ENCODE results near the gene MFN2. TPM values are rescaled to one million over a fixed set of nuclear protein-coding genes. Genes with fewer than 3 reads are reported as not detected.

MFN2 gene
- polyA plus RNA-seq, 1 experiment, result 62.5 TPM

DNA sequence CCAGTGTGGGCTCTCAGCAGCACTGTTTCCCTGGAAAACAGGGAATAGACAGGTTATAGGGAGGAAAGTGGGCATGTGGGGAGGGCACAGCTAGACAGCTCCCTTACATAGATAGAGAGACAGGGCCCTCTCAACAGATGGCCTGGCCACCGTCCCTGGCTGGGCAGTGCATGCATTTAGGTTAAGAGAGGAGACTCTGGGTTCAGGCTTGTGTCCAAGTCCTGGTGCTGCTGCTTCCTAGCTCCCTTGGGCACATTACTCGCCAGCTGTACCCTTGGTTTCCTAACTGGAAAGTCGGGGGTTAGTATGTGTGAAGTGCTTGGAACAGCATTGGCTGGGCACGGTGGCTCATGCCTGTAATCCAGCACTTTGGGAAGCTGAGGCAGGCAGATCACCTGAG is 36.6 kb upstream of the MFN2 start:
- H3K36me3 ChIP-seq (ENCODE audit: control insufficient read depth, insufficient read depth, low read length), result peaks cover 27% of the 10 kb centered on the region
- no peak for DNase-seq (ENCODE audit: low read depth)
- H3K27me3 ChIP-seq (ENCODE audit: control insufficient read depth, insufficient read depth, low read length), result no peaks in the 10 kb centered on the region
- POLR2A ChIA-PET, result no interaction called here
- H3K4me3 ChIP-seq (ENCODE audit: low read depth, low read length), result no peak overlapping the region
- TF ChIP-seq, protein P1, sequence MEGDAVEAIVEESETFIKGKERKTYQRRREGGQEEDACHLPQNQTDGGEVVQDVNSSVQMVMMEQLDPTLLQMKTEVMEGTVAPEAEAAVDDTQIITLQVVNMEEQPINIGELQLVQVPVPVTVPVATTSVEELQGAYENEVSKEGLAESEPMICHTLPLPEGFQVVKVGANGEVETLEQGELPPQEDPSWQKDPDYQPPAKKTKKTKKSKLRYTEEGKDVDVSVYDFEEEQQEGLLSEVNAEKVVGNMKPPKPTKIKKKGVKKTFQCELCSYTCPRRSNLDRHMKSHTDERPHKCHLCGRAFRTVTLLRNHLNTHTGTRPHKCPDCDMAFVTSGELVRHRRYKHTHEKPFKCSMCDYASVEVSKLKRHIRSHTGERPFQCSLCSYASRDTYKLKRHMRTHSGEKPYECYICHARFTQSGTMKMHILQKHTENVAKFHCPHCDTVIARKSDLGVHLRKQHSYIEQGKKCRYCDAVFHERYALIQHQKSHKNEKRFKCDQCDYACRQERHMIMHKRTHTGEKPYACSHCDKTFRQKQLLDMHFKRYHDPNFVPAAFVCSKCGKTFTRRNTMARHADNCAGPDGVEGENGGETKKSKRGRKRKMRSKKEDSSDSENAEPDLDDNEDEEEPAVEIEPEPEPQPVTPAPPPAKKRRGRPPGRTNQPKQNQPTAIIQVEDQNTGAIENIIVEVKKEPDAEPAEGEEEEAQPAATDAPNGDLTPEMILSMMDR (IDR thresholded peaks at IDR 0.05; ENCODE audit: insufficient read depth, low read depth, low read length), result no peak
- CTCF ChIA-PET, result no interaction called here

DNA sequence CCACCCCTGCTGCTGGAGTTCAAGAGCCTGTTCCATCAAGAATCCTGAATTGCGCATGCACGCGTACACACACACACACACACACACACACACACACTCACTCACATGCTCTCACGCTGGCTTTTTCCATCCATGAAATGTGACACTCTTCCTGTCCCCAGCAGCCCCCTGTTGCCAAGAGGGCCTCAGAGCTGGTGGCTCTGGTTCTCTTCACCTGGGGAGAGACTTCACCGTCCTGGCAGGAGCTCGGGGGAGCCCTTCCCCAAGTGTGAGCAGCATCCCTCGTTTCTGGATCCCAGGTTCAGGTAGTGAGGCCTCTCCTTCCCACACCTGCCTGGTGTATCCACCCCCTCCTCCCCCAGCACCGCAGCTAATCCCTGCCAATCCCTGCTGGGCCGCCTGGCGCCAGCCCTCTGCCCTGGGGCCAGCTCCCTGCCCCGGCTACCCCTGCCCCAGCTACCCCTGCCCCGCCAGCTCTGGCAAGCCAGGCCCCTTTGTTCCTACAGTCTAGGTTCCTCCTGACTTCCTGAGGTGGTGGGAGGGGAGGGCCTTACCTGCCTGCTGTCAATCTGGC is 35.8 kb upstream of the MFN2 start:
- CTCF ChIA-PET, result no interaction called here
- H3K36me3 ChIP-seq (ENCODE audit: control insufficient read depth, insufficient read depth, low read length), result peaks cover 33% of the 10 kb centered on the region
- DNase-seq (ENCODE audit: low read depth), result no peak
- H3K4me3 ChIP-seq (ENCODE audit: low read depth, low read length), result no peak overlapping the region
- POLR2A ChIA-PET, result interaction anchor here (0.7 kb wide), 1 partner anchor 73 kb away, joined by 9 read pairs; no protein-coding TSS in a partner anchor
- TF ChIP-seq, protein P1 (IDR thresholded peaks at IDR 0.05; ENCODE audit: insufficient read depth, low read depth, low read length), result no peak
- no peaks in the 10 kb centered on the region for H3K27me3 ChIP-seq (ENCODE audit: control insufficient read depth, insufficient read depth, low read length)

DNA sequence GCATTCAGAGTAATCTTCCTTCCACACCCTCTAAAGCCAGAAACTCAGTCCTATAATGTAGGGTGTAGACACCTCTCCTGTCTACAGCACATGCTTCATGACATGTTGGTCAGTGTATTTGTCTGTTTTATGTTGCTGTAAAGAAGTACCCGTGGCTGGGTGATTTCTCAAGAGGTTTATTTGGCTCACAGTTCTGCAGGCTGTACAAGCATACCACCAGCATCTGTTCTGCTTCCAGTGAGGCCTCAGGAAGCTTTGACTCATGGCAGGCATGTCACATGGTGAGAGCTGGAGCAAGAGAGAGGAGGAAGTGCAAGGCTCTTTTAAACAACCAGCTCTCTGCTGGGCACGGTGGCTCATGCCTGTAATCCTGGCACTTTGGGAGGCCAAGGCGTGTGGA is 33.6 kb upstream of the MFN2 start:
- no peak overlapping the region for H3K4me3 ChIP-seq (ENCODE audit: low read depth, low read length)
- TF ChIP-seq, protein P1 (IDR thresholded peaks at IDR 0.05; ENCODE audit: insufficient read depth, low read depth, low read length), result no peak
- peaks cover 44% of the 10 kb centered on the region for H3K36me3 ChIP-seq (ENCODE audit: control insufficient read depth, insufficient read depth, low read length)
- POLR2A ChIA-PET, result no interaction called here
- H3K27me3 ChIP-seq (ENCODE audit: control insufficient read depth, insufficient read depth, low read length), result no peaks in the 10 kb centered on the region
- no peak for DNase-seq (ENCODE audit: low read depth)
- CTCF ChIA-PET, result interaction anchor here (1.7 kb wide), 1 partner anchor 19 kb away, joined by 3 read pairs; no protein-coding TSS in a partner anchor

DNA sequence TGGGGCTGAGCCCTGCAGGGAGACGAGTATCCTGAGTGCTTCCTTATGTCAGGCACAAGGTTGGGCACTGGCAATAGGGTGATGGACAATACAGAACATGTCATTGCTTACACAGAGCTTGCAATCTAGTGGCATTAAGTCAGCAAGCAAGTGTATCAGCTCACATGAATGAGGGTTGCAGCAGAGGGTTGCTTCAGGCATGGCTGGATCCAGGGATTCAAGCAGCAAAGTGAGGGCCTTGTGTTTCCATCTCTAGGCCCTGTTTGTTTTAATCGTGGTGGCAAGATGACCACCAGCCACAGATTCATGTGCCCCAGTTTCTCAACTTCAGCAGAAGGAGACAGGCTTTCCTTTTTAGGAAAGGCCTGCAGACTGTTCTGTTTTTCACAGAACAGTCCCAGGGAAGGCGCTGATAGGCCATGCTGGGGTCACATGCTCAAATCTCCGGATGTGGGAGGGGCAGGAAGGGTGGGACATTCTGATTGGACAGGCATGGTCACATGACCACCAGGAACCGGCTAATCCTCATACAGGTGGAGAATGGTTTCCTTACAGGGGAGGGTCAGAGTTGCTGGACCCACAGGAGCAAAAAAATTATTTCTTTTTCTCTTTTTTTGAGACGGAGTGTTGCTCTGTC is 31.3 kb upstream of the MFN2 start:
- no peak for DNase-seq (ENCODE audit: low read depth)
- TF ChIP-seq, protein P1 (IDR thresholded peaks at IDR 0.05; ENCODE audit: insufficient read depth, low read depth, low read length), result no peak

DNA sequence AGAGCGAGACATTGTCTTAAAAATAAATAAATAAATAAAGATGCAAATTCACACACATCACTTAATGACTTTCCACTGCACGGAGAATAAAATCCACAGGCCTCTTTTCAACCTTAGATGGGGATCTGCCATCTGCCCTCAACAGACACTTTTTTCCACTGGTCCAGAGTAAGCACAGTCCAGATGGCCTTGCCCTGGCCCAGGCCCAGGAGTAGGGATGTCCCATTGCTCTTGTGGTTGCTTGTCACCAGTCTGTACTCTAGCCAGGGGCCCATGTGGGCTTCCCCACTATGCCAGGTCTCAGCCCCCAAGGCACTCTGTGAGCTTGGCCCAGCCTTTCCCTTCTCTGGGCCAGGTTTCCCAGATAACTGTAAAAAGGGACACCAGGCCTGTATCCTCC is 28.3 kb upstream of the MFN2 start:
- no peaks in the 10 kb centered on the region for H3K27me3 ChIP-seq (ENCODE audit: control insufficient read depth, insufficient read depth, low read length)
- no peak for DNase-seq (ENCODE audit: low read depth)
- no peak overlapping the region for H3K4me3 ChIP-seq (ENCODE audit: low read depth, low read length)
- POLR2A ChIA-PET, result no interaction called here
- CTCF ChIA-PET, result interaction anchor here (1.1 kb wide), 1 partner anchor 15 kb away, joined by 3 read pairs; no protein-coding TSS in a partner anchor
- H3K36me3 ChIP-seq (ENCODE audit: control insufficient read depth, insufficient read depth, low read length), result peaks cover 50% of the 10 kb centered on the region
- TF ChIP-seq, protein P1 (IDR thresholded peaks at IDR 0.05; ENCODE audit: insufficient read depth, low read depth, low read length), result no peak

More for the DNA sequence above, 31.3 kb upstream of the MFN2 start:
- H3K27me3 ChIP-seq (ENCODE audit: control insufficient read depth, insufficient read depth, low read length), result no peaks in the 10 kb centered on the region
- POLR2A ChIA-PET, result no interaction called here
- peaks cover 46% of the 10 kb centered on the region for H3K36me3 ChIP-seq (ENCODE audit: control insufficient read depth, insufficient read depth, low read length)
- no peak overlapping the region for H3K4me3 ChIP-seq (ENCODE audit: low read depth, low read length)
- CTCF ChIA-PET, result interaction anchor here (0.6 kb wide), 1 partner anchor 110 kb away, joined by 3 read pairs; no protein-coding TSS in a partner anchor

All from BJ (cell line).